Measurements from ENCODE around the gene C1orf141. TPM values are rescaled to one million over a fixed set of nuclear protein-coding genes. Genes with fewer than 3 reads are reported as not detected.

C1orf141 gene
- total and polyA plus RNA-seq, 2 experiments from 2014 or later, result not detected

DNA sequence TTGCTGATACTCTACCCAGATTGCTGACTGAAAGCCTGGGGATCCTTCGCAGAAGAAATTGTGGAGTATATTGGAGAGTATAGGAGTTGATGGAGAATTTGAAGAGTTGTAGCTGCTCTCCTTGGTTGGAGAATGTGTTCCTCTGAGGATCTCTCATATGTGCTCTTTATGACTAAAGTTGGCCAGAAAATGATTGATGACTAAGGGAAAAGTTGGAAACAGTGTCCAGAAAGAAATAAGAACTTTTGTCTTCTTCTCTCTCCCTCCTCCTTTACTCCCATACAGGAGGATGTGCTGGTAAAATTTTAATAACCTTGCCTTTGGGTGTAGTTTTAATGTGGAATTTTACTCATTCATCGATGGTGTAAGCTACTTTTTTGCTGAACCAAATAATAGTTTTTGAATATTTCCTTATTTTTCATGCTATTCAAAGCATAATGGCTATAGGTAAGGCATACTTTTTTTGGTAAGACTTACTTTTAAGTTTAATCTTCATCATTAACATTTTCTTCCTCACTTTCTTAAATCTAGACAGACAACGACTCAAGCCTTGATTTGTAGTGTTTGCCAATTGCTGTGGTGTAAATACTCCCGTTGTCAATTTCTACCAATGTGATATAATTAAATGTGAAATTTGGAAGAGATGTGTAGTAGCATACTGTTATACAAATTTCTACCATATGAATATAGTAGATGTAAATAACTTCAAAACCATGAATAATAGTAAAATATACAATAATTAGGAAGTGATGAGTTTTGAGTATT, 13.7 kb downstream of the C1orf141 start:
- H2AFZ ChIP-seq, result no peak overlapping the region
- no peak overlapping the region for H3K4me2 ChIP-seq (ENCODE audit: unreplicated experiment)
- H4K20me1 ChIP-seq (ENCODE audit: insufficient read depth), result no peaks in the 10 kb centered on the region
- H3K36me3 ChIP-seq (ENCODE audit: low read depth), result no peaks in the 10 kb centered on the region
- WGBS, 2 experiments (ENCODE audit: low coverage in 1 of 2, low lambda C conversion rate in 2 of 2, missing lambda C conversion rate in 2 of 2), result 65 to 74% methylated on average over 4 of the region's 4 CpGs
- no peak for TF ChIP-seq EZH2 (IDR thresholded peaks at IDR 0.05; ENCODE audit: insufficient read depth, poor library complexity, severe bottlenecking)
- TF ChIP-seq EZH2phosphoT487 (IDR thresholded peaks at IDR 0.05; ENCODE audit: insufficient read depth, low read depth), result no peak
- H3K9me2 ChIP-seq (ENCODE audit: insufficient read depth), result no peaks in the 10 kb centered on the region; the same call in 1 of the 2 replicates
- in situ Hi-C loops (cut with MboI), result no loop called here
- H3K9ac ChIP-seq, result no peak overlapping the region
- no peaks in the 10 kb centered on the region for H3K27me3 ChIP-seq (replicated peaks; ENCODE audit: insufficient read depth)
- H3K9me3 ChIP-seq (ENCODE audit: low read depth), result no peaks in the 10 kb centered on the region
- H3K27ac ChIP-seq, result no peak overlapping the region
- peaks cover 2% of the 10 kb centered on the region; the same call in 1 of the 2 replicates for H3K4me1 ChIP-seq (ENCODE audit: insufficient read depth)
- no peak for DNase-seq
- H3F3A ChIP-seq (ENCODE audit: insufficient read depth), result no peaks in the 10 kb centered on the region
- H3K79me2 ChIP-seq (ENCODE audit: insufficient read depth), result no peaks in the 10 kb centered on the region
- H3K4me3 ChIP-seq, result no peak overlapping the region

DNA sequence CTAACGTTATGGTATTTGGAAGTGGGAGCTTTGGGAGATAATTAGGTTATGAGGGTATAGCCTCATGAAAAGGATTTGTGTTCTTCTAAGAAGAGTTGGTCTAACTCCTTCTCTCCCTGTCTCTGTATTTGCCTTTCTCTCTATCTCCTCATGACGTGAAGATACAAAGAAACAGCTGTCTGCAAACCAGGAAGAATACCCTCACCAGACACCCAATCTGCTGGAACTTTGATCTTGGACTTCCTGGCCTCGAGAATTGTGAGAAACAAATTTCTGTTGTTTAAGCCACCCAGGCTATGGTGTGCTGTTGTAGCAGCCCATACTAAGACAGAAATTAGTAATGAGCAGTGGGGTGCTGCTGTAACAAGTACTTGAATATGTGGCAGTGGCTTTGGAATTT, 16.1 kb downstream of the C1orf141 start:
- Histone ChIP-seq H3K79me2 (ENCODE audit: insufficient read depth) (no peaks in the 10 kb centered on the region), H3K36me3 (ENCODE audit: low read depth) (no peaks in the 10 kb centered on the region), H3K27me3 (replicated peaks; ENCODE audit: insufficient read depth) (no peaks in the 10 kb centered on the region), H3K4me1 (ENCODE audit: insufficient read depth) (no peaks in the 10 kb centered on the region), H3K4me3 (no peak overlapping the region), H3K4me2 (ENCODE audit: unreplicated experiment) (no peak overlapping the region), H3K9me3 (ENCODE audit: low read depth) (no peaks in the 10 kb centered on the region), H3F3A (ENCODE audit: insufficient read depth) (no peaks in the 10 kb centered on the region), H4K20me1 (ENCODE audit: insufficient read depth) (no peaks in the 10 kb centered on the region), H3K9ac (no peak overlapping the region), H2AFZ (no peak overlapping the region), H3K9me2 (ENCODE audit: insufficient read depth) (no peaks in the 10 kb centered on the region; the same call in 1 of the 2 replicates), H3K27ac (no peak overlapping the region)
- WGBS, 2 experiments (ENCODE audit: low coverage in 1 of 2, low lambda C conversion rate in 2 of 2, missing lambda C conversion rate in 2 of 2), result 20 to 24% methylated on average over 3 of the region's 3 CpGs
- DNase-seq, result no peak
- in situ Hi-C loops (cut with MboI), result no loop called here
- no peak for TF ChIP-seq EZH2phosphoT487 (IDR thresholded peaks at IDR 0.05; ENCODE audit: insufficient read depth, low read depth)
- TF ChIP-seq EZH2 (IDR thresholded peaks at IDR 0.05; ENCODE audit: insufficient read depth, poor library complexity, severe bottlenecking), result no peak

DNA sequence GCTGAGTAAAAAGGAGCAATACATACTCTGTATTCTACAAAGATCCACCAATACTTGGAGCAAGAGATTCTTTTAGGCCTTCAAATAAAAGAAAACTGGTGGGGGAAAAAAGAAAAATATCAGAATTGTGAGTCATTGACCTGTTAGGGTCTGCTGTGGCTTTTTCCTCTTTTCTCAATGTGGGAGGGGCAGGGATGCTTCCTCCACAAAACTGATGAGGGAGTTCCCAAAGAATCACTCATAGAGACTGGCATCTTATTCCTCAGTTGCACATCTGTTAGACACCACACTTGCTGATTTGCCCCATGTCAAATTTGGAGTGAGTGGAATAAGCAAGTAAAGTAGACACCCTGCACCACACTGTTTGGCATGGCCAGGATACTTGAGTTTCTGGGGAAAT, 16.6 kb downstream of the C1orf141 start:
- H3K4me3 ChIP-seq, result no peak overlapping the region
- no peaks in the 10 kb centered on the region for H3K9me3 ChIP-seq (ENCODE audit: low read depth)
- no peaks in the 10 kb centered on the region for H3K36me3 ChIP-seq (ENCODE audit: low read depth)
- H2AFZ ChIP-seq, result no peak overlapping the region
- H3K27ac ChIP-seq, result no peak overlapping the region
- H3K79me2 ChIP-seq (ENCODE audit: insufficient read depth), result no peaks in the 10 kb centered on the region
- no peak for DNase-seq
- H3K27me3 ChIP-seq (replicated peaks; ENCODE audit: insufficient read depth), result no peaks in the 10 kb centered on the region
- in situ Hi-C loops (cut with MboI), result no loop called here
- H3K9me2 ChIP-seq (ENCODE audit: insufficient read depth), result no peaks in the 10 kb centered on the region; the same call in 1 of the 2 replicates
- no peaks in the 10 kb centered on the region for H4K20me1 ChIP-seq (ENCODE audit: insufficient read depth)
- no peak overlapping the region for H3K9ac ChIP-seq
- H3K4me1 ChIP-seq (ENCODE audit: insufficient read depth), result no peaks in the 10 kb centered on the region
- no peaks in the 10 kb centered on the region for H3F3A ChIP-seq (ENCODE audit: insufficient read depth)
- H3K4me2 ChIP-seq (ENCODE audit: unreplicated experiment), result no peak overlapping the region
- TF ChIP-seq EZH2 (IDR thresholded peaks at IDR 0.05; ENCODE audit: insufficient read depth, poor library complexity, severe bottlenecking) (no peak), EZH2phosphoT487 (IDR thresholded peaks at IDR 0.05; ENCODE audit: insufficient read depth, low read depth) (no peak)

DNA sequence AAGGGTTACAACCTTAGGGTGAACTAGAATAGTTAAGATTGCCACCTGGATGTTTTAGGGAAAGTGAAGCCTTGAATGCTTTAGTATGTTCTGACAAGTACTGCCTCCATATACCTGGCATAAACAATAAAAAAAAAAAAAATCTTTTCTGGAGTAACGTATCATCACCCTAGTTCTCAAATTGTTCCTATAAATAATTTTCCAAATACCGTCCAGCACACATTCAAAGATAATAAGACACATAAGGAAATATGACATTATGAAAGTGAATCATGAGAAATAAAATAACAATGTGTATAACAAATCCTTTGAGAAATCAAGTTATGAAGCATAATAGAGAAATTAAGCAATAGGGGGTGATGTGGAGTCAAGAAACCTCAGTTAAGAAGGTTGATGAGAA, 20.6 kb downstream of the C1orf141 start:
- Histone ChIP-seq H3K79me2 (ENCODE audit: insufficient read depth) (no peaks in the 10 kb centered on the region), H3K9me2 (ENCODE audit: insufficient read depth) (no peaks in the 10 kb centered on the region), H4K20me1 (ENCODE audit: insufficient read depth) (no peaks in the 10 kb centered on the region), H3K27me3 (replicated peaks; ENCODE audit: insufficient read depth) (no peaks in the 10 kb centered on the region), H3F3A (ENCODE audit: insufficient read depth) (no peaks in the 10 kb centered on the region), H3K4me1 (ENCODE audit: insufficient read depth) (no peaks in the 10 kb centered on the region), H3K4me2 (ENCODE audit: unreplicated experiment) (no peak overlapping the region), H3K9ac (no peak overlapping the region), H3K27ac (no peak overlapping the region), H2AFZ (no peak overlapping the region), H3K36me3 (ENCODE audit: low read depth) (no peaks in the 10 kb centered on the region), H3K9me3 (ENCODE audit: low read depth) (no peaks in the 10 kb centered on the region), H3K4me3 (no peak overlapping the region)
- no peak for DNase-seq
- in situ Hi-C loops (cut with MboI), result no loop called here
- TF ChIP-seq EZH2phosphoT487 (IDR thresholded peaks at IDR 0.05; ENCODE audit: insufficient read depth, low read depth) (no peak), EZH2 (IDR thresholded peaks at IDR 0.05; ENCODE audit: insufficient read depth, poor library complexity, severe bottlenecking) (no peak)
- WGBS, 2 experiments (ENCODE audit: low coverage in 1 of 2, low lambda C conversion rate in 2 of 2, missing lambda C conversion rate in 2 of 2), result 41 to 53% methylated on average over 2 of the region's 2 CpGs
